Thoracic aorta (tissue), 2 donors: ENCODE results near the gene KLHDC3. TPM values are rescaled to one million over a fixed set of nuclear protein-coding genes. Genes with fewer than 3 reads are reported as not detected.
A peak's percentile ranks its signal among the peaks of the same experiment; 100 is the strongest.

Experiments
- ATAC-seq: fragments of 150-250 bp; one replicate; pipeline ENCODE4 v1.8.0; 2017; ENCODE audit warnings: low read depth; ENCODE audit not compliant: insufficient number of reproducible peaks, low FRiP score
- DNase-seq: peaks from one replicate; pipeline ENCODE4 v3.0.0-alpha.2; 2020; ENCODE audit warnings: low spot score
- H3K27ac ChIP-seq, 2 donors: fragments of 200-600 bp; sonication (generic); 1 replicate in 1 of 2; 2 replicates in 1 of 2; pipeline ENCODE4 v1.5.1; 2016; ENCODE audit warnings: mild to moderate bottlenecking in 2 of 2, moderate library complexity in 2 of 2
- H3K27me3 ChIP-seq: fragments of 200-600 bp; sonication (generic); replicated peaks from 2 replicates; pipeline ENCODE4 v1.6.0; 2016; ENCODE audit warnings: mild to moderate bottlenecking; ENCODE audit not compliant: insufficient read depth
- H3K36me3 ChIP-seq: fragments of 200-600 bp; sonication (generic); one replicate; pipeline ENCODE4 v1.5.1; 2016
- H3K4me1 ChIP-seq, 2 donors: fragments of 200-600 bp; sonication (generic); 1 replicate in 1 of 2; 2 replicates in 1 of 2; pipeline versions ENCODE4 v1.5.1 to v1.6.0; 2016; ENCODE audit warnings: low read depth in 2 of 2, mild to moderate bottlenecking in 1 of 2; ENCODE audit not compliant: control insufficient read depth in 1 of 2
- H3K4me3 ChIP-seq: fragments of 200-600 bp; sonication (generic); 2 replicates; pipeline ENCODE4 v1.5.1; 2016; ENCODE audit warnings: mild to moderate bottlenecking
- H3K9me3 ChIP-seq: fragments of 200-600 bp; sonication (generic); 2 replicates; pipeline ENCODE4 v1.5.1; 2016
- total RNA-seq, 2 donors: library from RNA; depleted of rRNA; stranded (reverse); fragments of >200 nt; gene quantifications; one replicate each; pipeline versions ENCODE4 v1.1.0 to v1.2.3, GENCODE V29; 2016
- TF ChIP-seq, protein P1 (sequence below): fragments of 200-600 bp; sonication (generic); IDR thresholded peaks from one replicate; pipeline ENCODE4 v1.5.1; 2019; ENCODE audit warnings: antibody characterized with exemption

Gene KLHDC3, protein sequence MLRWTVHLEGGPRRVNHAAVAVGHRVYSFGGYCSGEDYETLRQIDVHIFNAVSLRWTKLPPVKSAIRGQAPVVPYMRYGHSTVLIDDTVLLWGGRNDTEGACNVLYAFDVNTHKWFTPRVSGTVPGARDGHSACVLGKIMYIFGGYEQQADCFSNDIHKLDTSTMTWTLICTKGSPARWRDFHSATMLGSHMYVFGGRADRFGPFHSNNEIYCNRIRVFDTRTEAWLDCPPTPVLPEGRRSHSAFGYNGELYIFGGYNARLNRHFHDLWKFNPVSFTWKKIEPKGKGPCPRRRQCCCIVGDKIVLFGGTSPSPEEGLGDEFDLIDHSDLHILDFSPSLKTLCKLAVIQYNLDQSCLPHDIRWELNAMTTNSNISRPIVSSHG
- 100 to 1,000 TPM in 1 of 2 donors, 10 to 100 TPM in 1; 87.3 to 105 TPM for total RNA-seq

DNA sequence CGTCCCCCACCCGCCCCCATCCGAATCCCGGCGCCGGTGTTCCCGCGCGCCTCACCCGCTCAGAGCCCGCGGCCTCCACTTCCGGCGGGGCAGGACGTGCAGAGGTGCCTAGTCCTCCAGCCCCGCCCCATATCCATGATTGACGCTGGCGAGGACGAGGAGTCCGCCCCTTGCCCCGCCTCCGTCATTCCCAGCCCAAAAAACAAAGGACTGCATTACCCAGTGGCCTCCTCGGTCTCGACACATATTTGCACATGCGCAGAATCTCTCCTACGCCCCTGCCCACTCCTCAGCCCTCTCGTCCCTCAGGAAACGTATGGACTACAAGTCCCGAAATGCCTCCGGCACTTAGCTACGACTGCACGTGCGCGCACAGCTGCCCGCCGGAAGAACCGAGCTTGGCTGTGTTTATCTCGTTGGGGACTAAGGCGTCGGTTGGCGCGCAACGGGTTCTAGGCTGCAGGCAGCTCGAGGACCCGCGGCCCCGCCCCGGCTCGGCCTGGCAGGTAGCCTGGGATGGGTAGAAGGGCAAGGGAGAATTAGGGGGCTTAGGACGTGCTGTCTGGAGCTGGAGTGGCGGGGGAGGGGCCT, at the start of gene KLHDC3, which contains the start of gene MEA1:
KLHDC3 (plus strand) TSS at position 407 of the 591 bp plus-strand sequence. CDS start 2,944 bp downstream, outside the sequence.
MEA1 (minus strand) TSS at position 104 of the 591 bp plus-strand sequence. CDS start 133 bp downstream, outside the sequence.
- H3K9me3 ChIP-seq = no peaks in the 10 kb centered on the region
- H3K4me3 ChIP-seq = peak within 1 kb of the TSS; percentile 97
- DNase-seq = peak; percentile 99
- TF ChIP-seq, protein P1, sequence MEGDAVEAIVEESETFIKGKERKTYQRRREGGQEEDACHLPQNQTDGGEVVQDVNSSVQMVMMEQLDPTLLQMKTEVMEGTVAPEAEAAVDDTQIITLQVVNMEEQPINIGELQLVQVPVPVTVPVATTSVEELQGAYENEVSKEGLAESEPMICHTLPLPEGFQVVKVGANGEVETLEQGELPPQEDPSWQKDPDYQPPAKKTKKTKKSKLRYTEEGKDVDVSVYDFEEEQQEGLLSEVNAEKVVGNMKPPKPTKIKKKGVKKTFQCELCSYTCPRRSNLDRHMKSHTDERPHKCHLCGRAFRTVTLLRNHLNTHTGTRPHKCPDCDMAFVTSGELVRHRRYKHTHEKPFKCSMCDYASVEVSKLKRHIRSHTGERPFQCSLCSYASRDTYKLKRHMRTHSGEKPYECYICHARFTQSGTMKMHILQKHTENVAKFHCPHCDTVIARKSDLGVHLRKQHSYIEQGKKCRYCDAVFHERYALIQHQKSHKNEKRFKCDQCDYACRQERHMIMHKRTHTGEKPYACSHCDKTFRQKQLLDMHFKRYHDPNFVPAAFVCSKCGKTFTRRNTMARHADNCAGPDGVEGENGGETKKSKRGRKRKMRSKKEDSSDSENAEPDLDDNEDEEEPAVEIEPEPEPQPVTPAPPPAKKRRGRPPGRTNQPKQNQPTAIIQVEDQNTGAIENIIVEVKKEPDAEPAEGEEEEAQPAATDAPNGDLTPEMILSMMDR = no peak
- peak; percentile 99 for ATAC-seq
- peak within 1 kb of the TSS; percentile 74 for H3K27ac ChIP-seq
- peaks cover 30 to 46% of the 10 kb centered on the region in 2 donors for H3K4me1 ChIP-seq
- H3K27me3 ChIP-seq = no peaks in the 10 kb centered on the region
- H3K36me3 ChIP-seq = peaks cover 31% of the 10 kb centered on the region

GRCh38 chr6:42966571-42966970, 47.5 kb upstream of the KLHDC3 start:
- no peak for ATAC-seq
- no peaks in the 10 kb centered on the region for H3K27me3 ChIP-seq

GRCh38 chr6:42967228-42967627, 46.8 kb upstream of the KLHDC3 start:
- TF ChIP-seq, protein P1 = no peak
- Histone ChIP-seq H3K36me3 (peaks cover 31% of the 10 kb centered on the region), H3K4me3 (no peak overlapping the region), H3K4me1 (no peaks in the 10 kb centered on the region), H3K9me3 (no peaks in the 10 kb centered on the region), H3K27ac (no peak overlapping the region), H3K27me3 (no peaks in the 10 kb centered on the region)
- ATAC-seq = no peak
- no peak for DNase-seq

More at GRCh38 chr6:42966571-42966970, 47.5 kb upstream of the KLHDC3 start:
- Histone ChIP-seq H3K4me1 (no peaks in the 10 kb centered on the region), H3K9me3 (no peaks in the 10 kb centered on the region), H3K27ac (no peak overlapping the region), H3K4me3 (no peak overlapping the region), H3K36me3 (peaks cover 31% of the 10 kb centered on the region)
- no peak for DNase-seq
- TF ChIP-seq, protein P1 = no peak

DNA sequence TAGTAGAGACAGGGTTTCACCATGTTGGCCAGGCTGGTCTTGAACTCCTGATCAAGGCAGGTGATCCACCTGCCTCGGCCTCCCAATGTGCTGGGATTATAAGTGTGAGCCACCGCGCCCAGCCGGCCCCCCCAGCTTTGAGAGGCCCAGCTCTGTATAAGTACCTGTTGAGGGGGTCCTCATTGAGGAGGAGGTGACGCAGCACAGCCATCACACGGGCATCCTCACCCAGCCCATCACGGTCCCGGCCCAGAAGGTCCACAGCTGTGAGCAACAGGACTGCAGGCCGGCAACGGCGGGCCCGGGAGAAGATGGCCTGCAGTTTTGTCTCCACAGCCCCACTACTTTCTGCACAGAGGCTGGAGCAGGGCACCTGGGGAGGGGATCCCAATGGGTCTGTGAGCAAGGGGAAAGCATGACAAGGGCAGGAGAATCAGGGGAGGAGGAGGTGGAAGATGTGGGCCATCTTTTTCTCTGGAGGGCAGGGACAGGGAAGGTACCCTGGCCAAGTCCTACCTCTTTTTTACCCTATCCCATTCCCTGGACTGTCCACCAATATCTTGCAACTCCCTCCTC, 45.8 kb upstream of the KLHDC3 start:
- DNase-seq (no peak), ATAC-seq (no peak)
- H3K27me3 ChIP-seq = no peaks in the 10 kb centered on the region
- H3K4me3 ChIP-seq = no peak overlapping the region
- TF ChIP-seq, protein P1 = no peak
- no peaks in the 10 kb centered on the region for H3K4me1 ChIP-seq
- H3K36me3 ChIP-seq = peaks cover 31% of the 10 kb centered on the region
- H3K27ac ChIP-seq = no peak overlapping the region
- H3K9me3 ChIP-seq = no peaks in the 10 kb centered on the region

- Histone ChIP-seq H3K4me3 (no peak overlapping the region), H3K4me1 (no peaks in the 10 kb centered on the region), H3K9me3 (no peaks in the 10 kb centered on the region), H3K27ac (no peak overlapping the region), H3K36me3 (peaks cover 31% of the 10 kb centered on the region), H3K27me3 (no peaks in the 10 kb centered on the region)
- DNase-seq (no peak), ATAC-seq (no peak)
- TF ChIP-seq, protein P1 = no peak
Measured at GRCh38 chr6:42968783-42969182, 45.3 kb upstream of the KLHDC3 start.
